Measurements from ENCODE around the gene EVA1B. TPM values are rescaled to one million over a fixed set of nuclear protein-coding genes. Genes with fewer than 3 reads are reported as not detected.

The EVA1B gene
- total and polyA plus RNA-seq, 2 donors from 2014 or later: 31.8 to 91.8 TPM

DNA sequence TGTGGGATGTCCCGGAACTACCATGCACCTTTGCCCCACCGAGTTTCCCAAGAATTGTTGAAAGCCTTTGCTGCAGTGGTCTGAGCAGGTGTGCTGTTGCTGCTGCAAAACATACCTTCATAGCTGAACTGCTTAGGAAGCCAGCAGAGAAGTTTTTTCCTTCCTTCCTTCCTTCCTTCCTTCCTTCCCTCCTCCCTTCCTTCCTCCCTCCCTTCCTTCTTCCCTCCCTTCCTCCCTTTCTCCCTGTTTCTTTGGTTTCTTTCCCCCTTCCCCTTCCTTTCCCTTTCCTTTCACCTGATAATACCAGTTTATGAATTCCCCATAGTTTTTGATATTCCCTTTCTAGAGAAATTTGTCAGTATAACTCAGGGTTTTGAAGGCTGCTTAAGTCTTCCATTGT is 28.1 kb downstream of the EVA1B start:
- H3K36me3 ChIP-seq (ENCODE audit: control insufficient read depth in 2 of 3, insufficient read depth in 3 of 3, low read length in 3 of 3): peaks cover 15 to 49% (median 30%) of the 10 kb centered on the region in 3 donors
- no peaks in the 10 kb centered on the region for H3K9me3 ChIP-seq (ENCODE audit: control insufficient read depth in 2 of 3, insufficient read depth in 1 of 3, low read length in 3 of 3)
- H3K9ac ChIP-seq (ENCODE audit: low read length in 3 of 3): no peak overlapping the region
- no peak overlapping the region for H3K27ac ChIP-seq (ENCODE audit: low read depth in 2 of 2, low read length in 2 of 2)
- FAIRE-seq: no peak
- peaks cover 0 to 6% (median 0%) of the 10 kb centered on the region in 3 donors for H3K4me1 ChIP-seq (ENCODE audit: control insufficient read depth in 2 of 3, insufficient read depth in 2 of 3, low read depth in 1 of 3, low read length in 3 of 3)
- H3K4me3 ChIP-seq (ENCODE audit: low read length in 3 of 3): no peak overlapping the region
- TF ChIP-seq, protein P1, sequence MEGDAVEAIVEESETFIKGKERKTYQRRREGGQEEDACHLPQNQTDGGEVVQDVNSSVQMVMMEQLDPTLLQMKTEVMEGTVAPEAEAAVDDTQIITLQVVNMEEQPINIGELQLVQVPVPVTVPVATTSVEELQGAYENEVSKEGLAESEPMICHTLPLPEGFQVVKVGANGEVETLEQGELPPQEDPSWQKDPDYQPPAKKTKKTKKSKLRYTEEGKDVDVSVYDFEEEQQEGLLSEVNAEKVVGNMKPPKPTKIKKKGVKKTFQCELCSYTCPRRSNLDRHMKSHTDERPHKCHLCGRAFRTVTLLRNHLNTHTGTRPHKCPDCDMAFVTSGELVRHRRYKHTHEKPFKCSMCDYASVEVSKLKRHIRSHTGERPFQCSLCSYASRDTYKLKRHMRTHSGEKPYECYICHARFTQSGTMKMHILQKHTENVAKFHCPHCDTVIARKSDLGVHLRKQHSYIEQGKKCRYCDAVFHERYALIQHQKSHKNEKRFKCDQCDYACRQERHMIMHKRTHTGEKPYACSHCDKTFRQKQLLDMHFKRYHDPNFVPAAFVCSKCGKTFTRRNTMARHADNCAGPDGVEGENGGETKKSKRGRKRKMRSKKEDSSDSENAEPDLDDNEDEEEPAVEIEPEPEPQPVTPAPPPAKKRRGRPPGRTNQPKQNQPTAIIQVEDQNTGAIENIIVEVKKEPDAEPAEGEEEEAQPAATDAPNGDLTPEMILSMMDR (IDR thresholded peaks at IDR 0.05; ENCODE audit: borderline replicate concordance, extremely low read depth, insufficient read depth): no peak
- no peak for DNase-seq
- intact Hi-C loops (cut with DNase I): no loop called here
- H3K27me3 ChIP-seq (ENCODE audit: control insufficient read depth, insufficient read depth, low read length): no peaks in the 10 kb centered on the region

DNA sequence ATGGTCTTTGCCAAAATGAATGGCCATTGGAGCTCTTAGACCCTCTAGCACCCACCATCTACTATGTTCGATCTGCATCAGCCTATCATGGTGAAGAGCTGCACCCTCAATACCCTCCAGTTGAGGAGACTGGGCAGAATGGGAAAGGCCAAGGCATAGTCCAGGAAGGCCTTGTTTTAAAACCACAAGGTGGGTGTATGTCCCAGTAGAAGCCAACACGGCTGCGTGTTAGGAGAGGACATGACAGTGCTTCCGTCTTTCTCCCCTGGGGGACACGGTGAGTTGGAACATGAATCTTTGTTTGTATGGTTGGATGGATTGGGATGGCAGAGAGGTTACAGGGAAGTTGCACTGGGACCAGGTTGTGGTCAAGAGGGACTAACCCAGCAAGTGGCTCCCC is 35.9 kb downstream of the EVA1B start:
- DNase-seq: no peak
- intact Hi-C loops (cut with DNase I): no loop called here
- no peak for FAIRE-seq
- TF ChIP-seq, protein P1 (IDR thresholded peaks at IDR 0.05; ENCODE audit: borderline replicate concordance, extremely low read depth, insufficient read depth): no peak
- no peak overlapping the region for H3K4me3 ChIP-seq (ENCODE audit: low read length in 3 of 3)
- peaks cover 0 to 6% (median 2%) of the 10 kb centered on the region in 3 donors for H3K4me1 ChIP-seq (ENCODE audit: control insufficient read depth in 2 of 3, insufficient read depth in 2 of 3, low read depth in 1 of 3, low read length in 3 of 3)
- H3K27me3 ChIP-seq (ENCODE audit: control insufficient read depth, insufficient read depth, low read length): no peaks in the 10 kb centered on the region
- H3K9ac ChIP-seq (ENCODE audit: low read length in 3 of 3): no peak overlapping the region
- no peak overlapping the region for H3K27ac ChIP-seq (ENCODE audit: low read depth in 2 of 2, low read length in 2 of 2)
- H3K9me3 ChIP-seq (ENCODE audit: control insufficient read depth in 2 of 3, insufficient read depth in 1 of 3, low read length in 3 of 3): no peaks in the 10 kb centered on the region
- peaks cover 20 to 66% (median 38%) of the 10 kb centered on the region in 3 donors for H3K36me3 ChIP-seq (ENCODE audit: control insufficient read depth in 2 of 3, insufficient read depth in 3 of 3, low read length in 3 of 3)

DNA sequence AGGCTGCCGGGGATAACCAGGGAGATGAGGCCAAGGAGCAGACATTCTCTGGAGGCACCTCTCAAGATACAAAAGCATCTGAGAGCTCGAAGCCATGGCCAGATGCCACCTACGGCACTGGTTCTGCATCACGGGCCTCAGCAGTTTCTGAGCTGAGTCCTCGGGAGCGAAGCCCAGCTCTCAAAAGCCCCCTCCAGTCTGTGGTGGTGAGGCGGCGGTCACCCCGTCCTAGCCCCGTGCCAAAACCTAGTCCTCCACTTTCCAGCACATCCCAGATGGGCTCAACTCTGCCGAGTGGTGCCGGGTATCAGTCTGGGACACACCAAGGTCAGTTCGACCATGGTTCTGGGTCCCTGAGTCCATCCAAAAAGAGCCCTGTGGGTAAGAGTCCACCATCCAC is 36.6 kb downstream of the EVA1B start:
- Histone ChIP-seq H3K9me3 (ENCODE audit: control insufficient read depth in 2 of 3, insufficient read depth in 1 of 3, low read length in 3 of 3) (no peaks in the 10 kb centered on the region), H3K36me3 (ENCODE audit: control insufficient read depth in 2 of 3, insufficient read depth in 3 of 3, low read length in 3 of 3) (peaks cover 16 to 67% (median 34%) of the 10 kb centered on the region in 3 donors), H3K27me3 (ENCODE audit: control insufficient read depth, insufficient read depth, low read length) (no peaks in the 10 kb centered on the region), H3K27ac (ENCODE audit: low read depth in 2 of 2, low read length in 2 of 2) (no peak overlapping the region), H3K9ac (ENCODE audit: low read length in 3 of 3) (no peak overlapping the region), H3K4me1 (ENCODE audit: control insufficient read depth in 2 of 3, insufficient read depth in 2 of 3, low read depth in 1 of 3, low read length in 3 of 3) (peaks cover 0 to 6% (median 2%) of the 10 kb centered on the region in 3 donors), H3K4me3 (ENCODE audit: low read length in 3 of 3) (no peak overlapping the region)
- FAIRE-seq: no peak
- TF ChIP-seq, protein P1 (IDR thresholded peaks at IDR 0.05; ENCODE audit: borderline replicate concordance, extremely low read depth, insufficient read depth): no peak
- DNase-seq: no peak
- intact Hi-C loops (cut with DNase I): no loop called here

All from kidney (tissue), 14 donors.